Iris pigment epithelial cell (primary cell): ENCODE data around the gene ROR1.
A peak's percentile ranks its signal among the peaks of the same experiment; 100 is the strongest.

Experiments used
- DNase-seq: peaks from one replicate; pipeline ENCODE4 v3.0.0-alpha.2; 2011; ENCODE audit warnings: low read depth

ROR1 gene

GRCh38 chr1:64139877-64140276 lies 366.1 kb downstream of the ROR1 start:
- DNase-seq = peak; percentile 57

- DNase-seq = no peak
Measured at GRCh38 chr1:64140596-64140995, 366.8 kb downstream of the ROR1 start.

- no peak for DNase-seq
Measured at GRCh38 chr1:64147045-64147724, 373.4 kb downstream of the ROR1 start.

- no peak for DNase-seq
Measured at GRCh38 chr1:64147759-64148158, 373.9 kb downstream of the ROR1 start.

GRCh38 chr1:64150266-64150665 lies 376.4 kb downstream of the ROR1 start:
- no peak for DNase-seq

GRCh38 chr1:64150729-64151230 lies 377.0 kb downstream of the ROR1 start:
- no peak for DNase-seq

GRCh38 chr1:64155278-64155677 lies 381.5 kb downstream of the ROR1 start:
- DNase-seq = no peak

GRCh38 chr1:64161357-64161941 lies 387.6 kb downstream of the ROR1 start:
- peak; percentile 87 for DNase-seq

GRCh38 chr1:64162151-64162550 lies 388.3 kb downstream of the ROR1 start:
- no peak for DNase-seq

GRCh38 chr1:64162804-64163203 lies 389.0 kb downstream of the ROR1 start:
- no peak for DNase-seq

- no peak for DNase-seq
Measured at GRCh38 chr1:64163431-64163830, 389.6 kb downstream of the ROR1 start.

GRCh38 chr1:64163970-64164369 lies 390.2 kb downstream of the ROR1 start:
- peak; percentile 67 for DNase-seq

- DNase-seq = no peak
Measured at GRCh38 chr1:64166629-64167028, 392.8 kb downstream of the ROR1 start.

GRCh38 chr1:64167176-64167575 lies 393.4 kb downstream of the ROR1 start:
- DNase-seq = peak; percentile 89

- DNase-seq = peak; percentile 65
Measured at GRCh38 chr1:64171246-64171645, 397.4 kb downstream of the ROR1 start.

GRCh38 chr1:64171797-64172281 lies 398.0 kb downstream of the ROR1 start:
- DNase-seq = peak; percentile 84

GRCh38 chr1:64172458-64172983 lies 398.7 kb downstream of the ROR1 start:
- DNase-seq = peak; percentile 60

- no peak for DNase-seq
Measured at GRCh38 chr1:64173336-64173940, 399.6 kb downstream of the ROR1 start.

GRCh38 chr1:64175639-64176038 lies 401.8 kb downstream of the ROR1 start:
- DNase-seq = no peak

- peak; percentile 38 for DNase-seq
Measured at GRCh38 chr1:64176659-64177058, 402.8 kb downstream of the ROR1 start.

GRCh38 chr1:64179588-64179987 lies 405.8 kb downstream of the ROR1 start:
- DNase-seq = no peak

- no peak for DNase-seq
Measured at GRCh38 chr1:64182207-64182606, 408.4 kb downstream of the ROR1 start.
